ENCODE results near the gene RNF32.

GRCh38 chr7:156655983-156656382, 15.4 kb downstream of the RNF32 start:
- TF ChIP-seq CTCF (conservative IDR thresholded peaks at IDR 0.05 in 1 of 2, IDR thresholded peaks at IDR 0.05 in 1 of 2; ENCODE audit: extremely low read depth in 1 of 2, insufficient read depth in 1 of 2, low read depth in 1 of 2, low read length in 2 of 2): no peak
- no peak for TF ChIP-seq EZH2 (IDR thresholded peaks at IDR 0.05; ENCODE audit: borderline replicate concordance, low read length)

All from mammary epithelial cell (primary cell).